ENCODE results near the gene WASHC3.
A peak's percentile ranks its signal among the peaks of the same experiment; 100 is the strongest.

WASHC3 gene

DNA sequence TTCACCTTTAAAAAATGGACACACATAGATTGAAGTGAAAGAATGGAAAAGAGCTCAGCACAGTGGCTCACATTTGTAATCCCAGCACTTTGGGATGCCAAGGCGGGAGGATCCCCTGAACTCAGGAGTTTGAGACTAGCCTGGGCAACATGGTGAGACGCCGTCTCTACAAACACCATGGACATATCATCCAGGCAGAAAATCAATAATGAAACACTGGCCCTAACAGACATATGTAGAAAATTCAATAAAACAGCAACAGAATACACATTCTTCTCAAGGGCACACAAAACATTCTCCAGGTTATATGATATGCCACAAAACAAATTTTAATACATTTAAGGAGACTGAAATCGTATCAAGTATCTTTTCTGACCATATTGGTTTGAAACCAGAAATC lies 7.4 kb downstream of the WASHC3 start:
- Histone ChIP-seq H3K9ac (no peak overlapping the region), H3K4me3 (no peak overlapping the region), H3K27me3 (no peaks in the 10 kb centered on the region), H3K9me3 (replicated peaks in 1 of 11) (peaks cover 0 to 4% (median 0%) of the 10 kb centered on the region in 11 experiments; a peak in 1 of 22 replicates), H3K27ac (no peak overlapping the region), H3K4me1 (peaks cover 0 to 23% (median 0%) of the 10 kb centered on the region in 10 experiments; a peak in 5 of 20 replicates), H3K4me2 (no peak overlapping the region), H3K36me3 (peaks cover 42 to 94% (median 55%) of the 10 kb centered on the region in 11 experiments; a peak in 21 of 22 replicates), H4K20me1 (peaks cover 0 to 4% (median 0%) of the 10 kb centered on the region in 11 experiments; a peak in 2 of 22 replicates)
- TF ChIP-seq Cebpa-rat (IDR thresholded peaks at IDR 0.05) = no peak

DNA sequence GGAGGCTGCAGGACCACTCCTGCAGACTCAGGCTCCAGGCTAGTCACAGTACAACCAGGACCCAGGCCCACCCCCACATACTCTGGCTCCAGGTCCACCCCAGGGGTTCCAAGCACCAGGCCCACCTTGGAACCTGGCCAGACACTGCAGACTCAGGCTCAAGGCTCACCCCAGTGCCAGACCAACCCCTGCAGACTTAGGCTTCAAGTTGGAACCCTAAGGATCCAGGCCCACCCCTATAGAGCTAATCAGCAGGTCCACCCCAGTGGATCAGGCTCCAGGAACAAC lies 8.8 kb downstream of the WASHC3 start:
- Histone ChIP-seq H3K9me3 (replicated peaks in 1 of 11) (peaks cover 0 to 4% (median 0%) of the 10 kb centered on the region in 11 experiments; a peak in 1 of 22 replicates), H3K27me3 (no peaks in the 10 kb centered on the region), H3K27ac (no peak overlapping the region), H3K4me2 (no peak overlapping the region), H3K4me1 (peaks cover 0 to 22% (median 0%) of the 10 kb centered on the region in 10 experiments; a peak in 5 of 20 replicates), H3K36me3 (peaks cover 52 to 94% (median 64%) of the 10 kb centered on the region in 11 experiments; a peak in 21 of 22 replicates), H3K9ac (no peak overlapping the region), H3K4me3 (no peak overlapping the region), H4K20me1 (peaks cover 0 to 4% (median 0%) of the 10 kb centered on the region in 11 experiments; a peak in 2 of 22 replicates)
- TF ChIP-seq Cebpa-rat (IDR thresholded peaks at IDR 0.05) = no peak

DNA sequence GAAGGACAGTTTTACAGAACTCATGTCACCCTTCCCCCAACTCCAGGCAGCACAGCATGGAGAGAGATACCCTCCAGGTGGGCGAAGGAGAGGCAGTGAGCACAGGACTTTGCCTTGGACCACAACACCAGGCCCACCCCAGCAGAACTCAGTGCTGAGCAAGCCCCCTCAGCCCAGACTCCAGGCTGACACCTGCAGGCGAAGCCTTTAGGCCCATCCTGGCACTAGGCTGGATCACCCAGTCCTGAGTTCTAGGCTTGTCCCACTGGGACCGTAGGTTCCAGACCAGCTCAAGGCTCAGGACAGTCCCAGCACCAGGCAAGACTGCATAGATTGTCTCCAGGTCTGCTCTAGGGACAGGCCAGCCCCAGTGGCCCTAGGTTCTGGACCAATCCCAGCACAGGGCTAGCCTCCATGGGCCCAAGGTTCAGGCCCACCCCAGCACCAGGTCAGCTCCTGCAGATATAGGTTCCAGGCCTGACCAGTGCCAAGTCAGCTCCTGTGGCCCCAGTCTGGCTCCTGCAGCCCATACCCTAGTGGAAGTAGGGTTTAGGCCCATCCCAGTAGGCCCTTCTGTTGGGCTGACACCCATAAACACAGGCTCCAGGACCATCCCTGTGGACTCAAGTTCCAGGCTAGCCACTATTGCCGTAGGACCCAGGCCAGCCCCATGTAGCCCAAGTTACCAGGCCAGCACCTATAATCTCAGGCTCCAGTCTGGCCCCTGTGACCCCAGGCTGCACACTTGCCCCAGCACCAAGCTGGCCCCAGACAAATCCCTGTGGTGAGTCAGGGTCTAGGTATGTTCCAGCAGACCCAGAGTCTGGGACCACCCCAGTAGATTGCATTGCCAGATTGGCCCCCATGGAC lies 9.4 kb downstream of the WASHC3 start:
- H4K20me1 ChIP-seq = peaks cover 0 to 4% (median 0%) of the 10 kb centered on the region in 11 experiments; a peak in 2 of 22 replicates
- H3K4me3 ChIP-seq = no peak overlapping the region
- H3K36me3 ChIP-seq = peaks cover 52 to 92% (median 65%) of the 10 kb centered on the region in 11 experiments; a peak in 21 of 22 replicates
- no peak overlapping the region for H3K27ac ChIP-seq
- H3K9ac ChIP-seq = no peak overlapping the region
- peaks cover 0 to 4% (median 0%) of the 10 kb centered on the region in 11 experiments; a peak in 1 of 22 replicates for H3K9me3 ChIP-seq (replicated peaks in 1 of 11)
- no peaks in the 10 kb centered on the region for H3K27me3 ChIP-seq
- H3K4me2 ChIP-seq = peak overlapping the region in 1 of 11 experiments; percentile 37; a peak in 2 of 22 replicates
- H3K4me1 ChIP-seq = peaks cover 0 to 22% (median 0%) of the 10 kb centered on the region in 10 experiments; a peak in 5 of 20 replicates
- TF ChIP-seq Cebpa-rat (IDR thresholded peaks at IDR 0.05) = no peak

DNA sequence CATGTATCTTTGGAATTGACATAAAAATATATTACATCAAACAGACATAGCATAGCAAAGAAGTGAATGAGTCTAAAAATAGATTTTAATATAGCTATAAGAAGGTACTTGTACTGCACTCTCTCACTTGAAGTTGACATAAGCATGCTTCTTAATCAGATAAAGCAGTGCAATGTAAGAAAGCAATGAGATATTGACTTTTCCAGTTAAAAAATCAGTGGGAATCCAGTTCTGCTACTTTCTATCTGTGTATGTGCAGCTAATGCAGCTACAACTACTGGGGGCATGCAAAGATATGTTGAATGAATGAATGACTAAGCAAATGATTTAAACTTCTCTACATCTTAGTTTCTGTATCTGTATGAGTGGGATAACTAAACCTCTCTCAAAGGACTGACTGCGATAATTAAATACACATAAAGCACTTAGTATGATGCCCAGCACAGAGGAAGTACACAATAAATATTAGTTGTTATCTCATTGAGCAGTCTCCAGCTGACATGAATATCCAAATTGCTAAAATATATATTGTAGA lies 10.3 kb downstream of the WASHC3 start:
- peaks cover 0 to 22% (median 0%) of the 10 kb centered on the region in 10 experiments; a peak in 5 of 20 replicates for H3K4me1 ChIP-seq
- peaks cover 0 to 4% (median 0%) of the 10 kb centered on the region in 11 experiments; a peak in 2 of 22 replicates for H4K20me1 ChIP-seq
- peak overlapping the region in 2 of 11 experiments; percentile 25 to 37; a peak in 4 of 22 replicates for H3K4me2 ChIP-seq
- peaks cover 0 to 4% (median 0%) of the 10 kb centered on the region in 11 experiments; a peak in 1 of 22 replicates for H3K9me3 ChIP-seq (replicated peaks in 1 of 11)
- no peaks in the 10 kb centered on the region for H3K27me3 ChIP-seq
- no peak overlapping the region for H3K9ac ChIP-seq
- no peak overlapping the region for H3K4me3 ChIP-seq
- no peak for TF ChIP-seq Cebpa-rat (IDR thresholded peaks at IDR 0.05)
- no peak overlapping the region for H3K27ac ChIP-seq
- peaks cover 46 to 91% (median 58%) of the 10 kb centered on the region in 11 experiments; a peak in 21 of 22 replicates for H3K36me3 ChIP-seq

DNA sequence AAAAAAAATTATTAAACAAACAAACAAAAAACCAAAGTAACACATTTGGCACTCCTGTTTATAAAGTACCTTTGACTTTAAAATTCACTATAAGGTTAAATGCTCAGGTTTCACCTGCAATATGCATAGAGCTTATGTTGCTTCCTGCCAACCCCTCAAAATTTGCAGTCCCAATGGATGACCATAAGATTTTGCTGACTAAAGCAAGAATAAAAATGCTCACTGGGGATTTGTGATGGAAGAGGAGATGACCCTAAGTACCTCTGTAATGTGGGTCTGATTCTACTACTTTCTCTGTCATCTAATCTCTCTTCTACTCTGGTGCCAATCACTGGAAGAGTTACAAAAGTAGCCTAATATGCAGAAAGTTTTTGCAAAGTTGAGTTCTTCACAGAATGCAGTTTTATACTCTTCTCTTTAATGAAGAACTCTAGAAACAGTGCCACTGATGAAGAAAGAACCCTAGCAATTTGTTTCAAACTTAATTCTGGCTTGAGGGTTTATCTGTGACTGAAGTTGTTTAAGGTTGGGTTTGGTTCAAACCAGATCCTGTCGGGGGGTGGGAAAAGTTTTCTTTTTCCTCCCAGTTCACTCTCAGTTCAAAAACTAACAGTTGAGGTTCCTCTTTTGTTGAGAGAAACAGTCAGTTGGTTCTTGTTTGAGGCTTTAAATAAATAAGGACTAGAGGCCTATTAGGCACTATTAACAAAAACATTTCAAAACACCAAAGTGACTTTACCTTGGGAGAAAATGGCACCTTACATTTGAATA lies 10.9 kb downstream of the WASHC3 start:
- Histone ChIP-seq H3K9me3 (replicated peaks in 1 of 11) (peaks cover 0 to 4% (median 0%) of the 10 kb centered on the region in 11 experiments; a peak in 1 of 22 replicates), H3K9ac (no peak overlapping the region), H3K27me3 (no peaks in the 10 kb centered on the region), H3K4me1 (peaks cover 0 to 22% (median 0%) of the 10 kb centered on the region in 10 experiments; a peak in 5 of 20 replicates), H3K27ac (no peak overlapping the region), H3K4me2 (peak overlapping the region in 2 of 11 experiments; percentile 25 to 43; a peak in 4 of 22 replicates), H3K36me3 (peaks cover 42 to 91% (median 59%) of the 10 kb centered on the region in 11 experiments; a peak in 21 of 22 replicates), H3K4me3 (no peak overlapping the region), H4K20me1 (peaks cover 0 to 4% (median 0%) of the 10 kb centered on the region in 11 experiments; a peak in 2 of 22 replicates)
- no peak for TF ChIP-seq Cebpa-rat (IDR thresholded peaks at IDR 0.05)

DNA sequence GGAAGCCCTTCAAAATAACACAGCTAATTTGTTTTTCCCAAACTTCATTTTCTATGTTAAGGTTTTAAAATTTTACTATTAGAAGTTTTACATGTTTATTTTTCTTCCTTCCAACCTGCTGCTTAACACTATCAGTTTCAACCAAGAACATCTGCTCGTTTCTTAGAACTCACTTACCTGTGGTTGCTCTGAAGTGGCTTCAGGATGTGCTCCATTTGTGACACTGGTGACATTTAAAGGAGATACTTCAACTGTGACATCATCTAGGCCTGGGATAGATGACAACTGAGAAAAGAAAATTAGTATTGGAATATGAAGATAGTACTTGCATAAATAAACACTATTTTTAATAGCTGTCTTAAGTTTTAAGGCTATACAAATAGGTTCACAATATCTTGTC lies 17.9 kb downstream of the WASHC3 start:
- no peaks in the 10 kb centered on the region for H3K4me1 ChIP-seq
- no peak overlapping the region for H3K9ac ChIP-seq
- no peak overlapping the region for H3K27ac ChIP-seq
- H3K4me2 ChIP-seq = no peak overlapping the region
- no peak for TF ChIP-seq Cebpa-rat (IDR thresholded peaks at IDR 0.05)
- H3K27me3 ChIP-seq = no peaks in the 10 kb centered on the region
- no peak overlapping the region for H3K4me3 ChIP-seq
- H3K9me3 ChIP-seq (replicated peaks in 1 of 11) = no peaks in the 10 kb centered on the region
- H4K20me1 ChIP-seq = no peaks in the 10 kb centered on the region
- peaks cover 17 to 85% (median 49%) of the 10 kb centered on the region in 11 experiments for H3K36me3 ChIP-seq

DNA sequence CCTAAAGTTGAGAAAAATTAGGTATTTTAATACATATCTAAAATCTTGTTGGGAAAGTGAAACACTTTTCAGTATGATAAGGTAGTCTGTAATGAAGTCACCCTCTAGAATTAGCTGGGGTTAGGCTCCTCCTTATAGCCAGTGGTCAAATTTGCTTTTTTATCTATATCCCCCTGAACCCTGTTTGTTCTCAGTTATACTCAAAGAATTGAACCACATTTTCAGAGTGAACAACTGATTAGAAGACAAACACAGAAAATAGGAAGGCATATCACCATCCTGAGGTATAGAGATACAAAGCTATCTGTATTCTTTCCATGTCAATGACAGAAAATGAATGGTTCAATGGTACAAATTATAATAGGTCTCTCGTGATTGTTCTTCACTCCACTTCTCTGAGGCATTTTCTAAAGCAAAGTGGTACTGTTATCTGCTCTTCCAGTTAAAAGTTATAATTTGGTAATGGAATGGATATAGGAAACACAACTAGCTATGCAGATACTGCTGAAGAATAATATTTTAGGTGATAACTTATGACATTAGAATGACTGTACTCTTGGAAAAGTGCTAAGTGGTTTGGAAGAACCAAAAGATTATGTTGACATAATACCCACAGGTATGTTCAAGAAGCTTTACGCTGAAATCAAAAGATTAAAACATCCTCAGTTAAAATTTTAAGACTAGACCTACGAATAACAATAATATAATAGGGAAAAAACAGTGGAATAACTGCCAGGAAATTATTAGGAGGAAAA lies 27.6 kb downstream of the WASHC3 start:
- H3K4me2 ChIP-seq = no peak overlapping the region
- no peaks in the 10 kb centered on the region for H3K27me3 ChIP-seq
- no peaks in the 10 kb centered on the region for H3K4me1 ChIP-seq
- no peak overlapping the region for H3K9ac ChIP-seq
- no peak overlapping the region for H3K27ac ChIP-seq
- no peaks in the 10 kb centered on the region for H3K9me3 ChIP-seq (replicated peaks in 1 of 11)
- H4K20me1 ChIP-seq = no peaks in the 10 kb centered on the region
- TF ChIP-seq Cebpa-rat (IDR thresholded peaks at IDR 0.05) = no peak
- H3K4me3 ChIP-seq = no peak overlapping the region
- H3K36me3 ChIP-seq = peaks cover 0 to 90% (median 31%) of the 10 kb centered on the region in 11 experiments; a peak in 17 of 22 replicates

DNA sequence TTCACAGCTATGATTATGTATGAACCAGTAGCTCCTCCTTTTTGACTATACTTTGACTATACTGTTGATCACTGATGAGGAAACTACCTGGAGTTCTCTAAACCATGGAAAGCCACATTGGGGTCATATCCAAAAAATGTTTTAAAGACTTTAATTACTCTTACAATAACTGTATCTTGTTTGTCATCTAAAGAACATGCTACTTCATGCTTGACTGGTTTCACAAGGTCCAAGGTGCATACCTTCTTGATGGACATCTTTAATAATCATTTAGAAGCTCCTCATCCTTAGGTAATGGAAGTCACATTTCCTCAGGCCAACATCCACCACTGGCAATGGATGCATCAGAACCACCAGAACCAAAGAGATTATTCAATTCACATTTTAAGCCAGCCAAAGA lies 29.9 kb downstream of the WASHC3 start:
- Histone ChIP-seq H4K20me1 (no peaks in the 10 kb centered on the region), H3K27me3 (no peaks in the 10 kb centered on the region), H3K4me2 (no peak overlapping the region), H3K36me3 (peaks cover 0 to 70% (median 22%) of the 10 kb centered on the region in 11 experiments; a peak in 14 of 22 replicates), H3K9ac (no peak overlapping the region), H3K4me3 (no peak overlapping the region), H3K9me3 (replicated peaks in 1 of 11) (no peaks in the 10 kb centered on the region), H3K4me1 (no peaks in the 10 kb centered on the region), H3K27ac (no peak overlapping the region)
- TF ChIP-seq Cebpa-rat (IDR thresholded peaks at IDR 0.05) = no peak

Data from BLaER1 treated with 17β-estradiol and CSF1 and Interleukin-3, amounts not matched to agents 10 nM and 100 nM (cell line).